OCI-LY1 (cell line): ENCODE results near the gene NMT2.

Experiments
- H2AFZ ChIP-seq: fragments of 200-600 bp; sonication (generic), shearing (Covaris generic); 2 replicates; pipeline ENCODE4 v1.6.0; 2014; ENCODE audit warnings: antibody characterized with exemption, mild to moderate bottlenecking, low read length
- H3F3A ChIP-seq: fragments of 200-600 bp; sonication (generic), shearing (Covaris generic); 2 replicates; pipeline ENCODE4 v1.6.0; 2014; ENCODE audit warnings: mild to moderate bottlenecking, antibody characterized with exemption, low read length, moderate library complexity; ENCODE audit not compliant: insufficient read depth
- H3K27ac ChIP-seq: fragments of 200-600 bp; sonication (generic); 2 replicates; pipeline ENCODE4 v1.5.1; 2014; ENCODE audit warnings: low read length, mixed run types, mild to moderate bottlenecking, low read depth; ENCODE audit not compliant: poor library complexity, severe bottlenecking
- H3K27me3 ChIP-seq: fragments of 200-600 bp; sonication (generic); 2 replicates; pipeline ENCODE4 v1.6.0; 2014; ENCODE audit warnings: antibody characterized with exemption, mild to moderate bottlenecking, low read length, moderate library complexity; ENCODE audit not compliant: insufficient read depth
- H3K36me3 ChIP-seq: fragments of 200-600 bp; sonication (generic); 2 replicates; pipeline ENCODE4 v1.6.1; 2014; ENCODE audit warnings: mild to moderate bottlenecking, antibody characterized with exemption, low read length, moderate library complexity, mixed read lengths; ENCODE audit not compliant: insufficient read depth
- H3K4me1 ChIP-seq: fragments of 200-600 bp; sonication (generic); 2 replicates; pipeline ENCODE4 v1.5.1; 2014; ENCODE audit warnings: mild to moderate bottlenecking, low read length, moderate library complexity; ENCODE audit not compliant: insufficient read depth, severe bottlenecking
- H3K4me2 ChIP-seq: fragments of 200-600 bp; sonication (generic), shearing (Covaris generic); 2 replicates; pipeline ENCODE4 v1.6.1; 2014; ENCODE audit warnings: low read length
- H3K4me3 ChIP-seq: fragments of 200-600 bp; sonication (generic); 2 replicates; pipeline ENCODE4 v1.5.1; 2014; ENCODE audit warnings: low read length, low read depth, mild to moderate bottlenecking, mixed read lengths; ENCODE audit not compliant: poor library complexity, severe bottlenecking
- H3K79me2 ChIP-seq: fragments of 200-600 bp; shearing (Covaris generic); 2 replicates; pipeline ENCODE4 v1.6.1; 2016; ENCODE audit warnings: mixed run types, low read length, mixed read lengths; ENCODE audit not compliant: insufficient read depth
- H3K9ac ChIP-seq: fragments of 200-600 bp; sonication (generic), shearing (Covaris generic); 2 replicates; pipeline ENCODE4 v1.6.1; 2014; ENCODE audit warnings: mild to moderate bottlenecking, low read length, mixed read lengths
- H3K9me2 ChIP-seq: fragments of 200-600 bp; sonication (generic), shearing (Covaris generic); 2 replicates; pipeline ENCODE4 v1.6.1; 2014; ENCODE audit warnings: low read depth, mild to moderate bottlenecking, low read length, mixed read lengths
- H3K9me3 ChIP-seq: fragments of 200-600 bp; shearing (Covaris generic); 2 replicates; pipeline ENCODE4 v1.6.1; 2014; ENCODE audit warnings: low read length, mixed read lengths
- H4K20me1 ChIP-seq: fragments of 200-600 bp; sonication (generic), shearing (Covaris generic); 2 replicates; pipeline ENCODE4 v1.6.0; 2016; ENCODE audit warnings: mild to moderate bottlenecking, low read length; ENCODE audit not compliant: insufficient read depth
- EZH2 ChIP-seq: fragments of 200-600 bp; sonication (generic), shearing (Covaris generic); IDR thresholded peaks from 2 replicates; pipeline ENCODE4 v1.8.0; 2017; ENCODE audit warnings: borderline replicate concordance, mixed run types, mild to moderate bottlenecking, antibody characterized with exemption, low read length, moderate library complexity, mixed read lengths
- TF ChIP-seq, protein P1 (sequence below): fragments of 200-600 bp; sonication (generic), shearing (Covaris generic); IDR thresholded peaks from 2 replicates; pipeline ENCODE4 v1.5.1; 2017; ENCODE audit warnings: mild to moderate bottlenecking, antibody characterized with exemption, low read length, moderate library complexity, mixed read lengths

Gene NMT2

DNA sequence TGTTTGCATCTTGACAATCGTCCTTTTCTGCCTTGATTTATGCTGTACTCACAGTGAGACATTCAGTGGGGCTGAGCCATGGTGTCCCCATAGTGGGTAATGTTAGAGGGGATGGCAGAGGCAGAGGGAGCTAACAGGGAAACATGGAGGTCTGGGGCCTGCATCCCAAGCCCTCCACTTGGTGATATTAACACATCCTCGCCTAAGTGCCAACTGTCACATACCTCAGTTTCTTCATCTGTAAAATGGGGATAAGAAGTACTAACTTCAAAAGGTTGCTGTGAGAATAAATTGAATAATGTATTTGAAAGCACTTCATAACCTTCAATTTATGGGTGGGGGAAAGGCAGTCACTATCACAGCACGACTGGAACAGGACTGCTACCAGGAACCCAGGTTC is 43.6 kb downstream of the NMT2 start:
- Histone ChIP-seq H3K9me2 (no peaks in the 10 kb centered on the region), H3K4me3 (no peak overlapping the region), H3K9me3 (no peaks in the 10 kb centered on the region), H3F3A (no peaks in the 10 kb centered on the region), H3K4me2 (no peak overlapping the region), H3K27me3 (no peaks in the 10 kb centered on the region), H4K20me1 (no peaks in the 10 kb centered on the region), H3K36me3 (no peaks in the 10 kb centered on the region), H3K9ac (no peak overlapping the region), H3K79me2 (no peaks in the 10 kb centered on the region), H3K27ac (no peak overlapping the region), H3K4me1 (no peaks in the 10 kb centered on the region), H2AFZ (no peak overlapping the region)
- TF ChIP-seq, protein P1, sequence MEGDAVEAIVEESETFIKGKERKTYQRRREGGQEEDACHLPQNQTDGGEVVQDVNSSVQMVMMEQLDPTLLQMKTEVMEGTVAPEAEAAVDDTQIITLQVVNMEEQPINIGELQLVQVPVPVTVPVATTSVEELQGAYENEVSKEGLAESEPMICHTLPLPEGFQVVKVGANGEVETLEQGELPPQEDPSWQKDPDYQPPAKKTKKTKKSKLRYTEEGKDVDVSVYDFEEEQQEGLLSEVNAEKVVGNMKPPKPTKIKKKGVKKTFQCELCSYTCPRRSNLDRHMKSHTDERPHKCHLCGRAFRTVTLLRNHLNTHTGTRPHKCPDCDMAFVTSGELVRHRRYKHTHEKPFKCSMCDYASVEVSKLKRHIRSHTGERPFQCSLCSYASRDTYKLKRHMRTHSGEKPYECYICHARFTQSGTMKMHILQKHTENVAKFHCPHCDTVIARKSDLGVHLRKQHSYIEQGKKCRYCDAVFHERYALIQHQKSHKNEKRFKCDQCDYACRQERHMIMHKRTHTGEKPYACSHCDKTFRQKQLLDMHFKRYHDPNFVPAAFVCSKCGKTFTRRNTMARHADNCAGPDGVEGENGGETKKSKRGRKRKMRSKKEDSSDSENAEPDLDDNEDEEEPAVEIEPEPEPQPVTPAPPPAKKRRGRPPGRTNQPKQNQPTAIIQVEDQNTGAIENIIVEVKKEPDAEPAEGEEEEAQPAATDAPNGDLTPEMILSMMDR: no peak
- TF ChIP-seq EZH2: no peak

DNA sequence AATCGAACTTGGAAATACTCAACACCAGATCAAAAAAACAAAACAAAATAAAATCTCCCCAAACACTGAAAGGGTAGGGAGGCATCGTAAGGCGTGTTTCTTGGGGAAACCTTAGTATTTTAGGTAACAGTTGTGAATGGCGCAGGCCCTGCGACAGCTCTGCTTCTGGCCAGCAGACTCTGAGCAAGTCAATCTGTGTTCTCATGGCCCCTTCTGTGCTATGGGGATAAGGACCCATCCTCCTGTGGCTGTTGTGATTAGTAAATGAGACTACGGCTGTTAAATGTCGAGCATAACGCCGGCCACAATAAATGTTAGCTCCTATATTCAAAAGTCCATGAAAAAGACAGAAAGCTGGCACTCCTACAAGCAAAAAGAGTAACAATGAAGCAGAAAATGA is 44.3 kb downstream of the NMT2 start:
- H4K20me1 ChIP-seq: no peaks in the 10 kb centered on the region
- H3K9ac ChIP-seq: no peak overlapping the region
- H3K4me1 ChIP-seq: no peaks in the 10 kb centered on the region
- no peaks in the 10 kb centered on the region for H3K36me3 ChIP-seq
- no peaks in the 10 kb centered on the region for H3K9me3 ChIP-seq
- no peak overlapping the region for H3K27ac ChIP-seq
- TF ChIP-seq, protein P1: no peak
- no peak for TF ChIP-seq EZH2
- H3K79me2 ChIP-seq: no peaks in the 10 kb centered on the region
- no peaks in the 10 kb centered on the region for H3K9me2 ChIP-seq
- no peaks in the 10 kb centered on the region for H3K27me3 ChIP-seq
- no peak overlapping the region for H2AFZ ChIP-seq
- no peak overlapping the region for H3K4me3 ChIP-seq
- H3F3A ChIP-seq: no peaks in the 10 kb centered on the region
- H3K4me2 ChIP-seq: no peak overlapping the region

DNA sequence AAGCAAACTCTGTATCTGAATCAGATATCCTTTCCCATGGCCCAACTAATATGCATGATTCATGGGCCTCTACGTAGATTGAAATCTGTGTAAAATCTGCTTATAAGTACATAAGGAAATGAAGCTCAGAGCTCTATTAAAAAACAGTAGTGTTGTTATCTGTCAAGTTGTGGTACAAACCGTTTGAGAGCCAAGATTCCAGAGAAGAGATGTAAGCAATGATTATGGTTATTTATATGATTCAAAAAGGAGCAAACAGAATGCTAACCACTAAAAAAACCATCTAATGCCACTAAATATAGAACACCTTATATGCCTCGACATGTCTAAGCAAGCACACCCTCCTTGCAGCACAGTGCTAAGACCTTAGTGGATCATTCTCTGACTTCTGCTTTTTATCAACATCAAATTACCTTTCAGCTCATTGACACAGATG is 44.7 kb downstream of the NMT2 start:
- Histone ChIP-seq H3K9me3 (no peaks in the 10 kb centered on the region), H3K79me2 (no peaks in the 10 kb centered on the region), H3K4me1 (no peaks in the 10 kb centered on the region), H3F3A (no peaks in the 10 kb centered on the region), H3K27me3 (no peaks in the 10 kb centered on the region), H3K27ac (no peak overlapping the region), H3K36me3 (no peaks in the 10 kb centered on the region), H2AFZ (no peak overlapping the region), H3K9me2 (no peaks in the 10 kb centered on the region), H3K9ac (no peak overlapping the region), H3K4me2 (no peak overlapping the region), H4K20me1 (no peaks in the 10 kb centered on the region), H3K4me3 (no peak overlapping the region)
- no peak for TF ChIP-seq EZH2
- TF ChIP-seq, protein P1: no peak
